K562 (cell line): Measurements from ENCODE around the gene SCN7A. TPM values are rescaled to one million over a fixed set of nuclear protein-coding genes. Genes with fewer than 3 reads are reported as not detected.

Experiments
- ATAC-seq: fragments of 200-7000 bp; cut with Tn5 transposase; 3 replicates; pipeline ENCODE4 v1.9.1; 2020; ENCODE audit warnings: moderate library complexity
- BruUV-seq: library from RNA; stranded (reverse); fragments of 400-500 nt; replicated peaks from 2 replicates; lab custom pipeline; 2021; lab: Mats Ljungman, UMichigan
- CTCF ChIA-PET: fragments of 300-600 bp; formaldehyde crosslinking; extraction: SDS; loops from one replicate; lab custom pipeline; 2021; ENCODE audit warnings: low intra/inter-chr PET ratio; lab: Yijun Ruan, JAX
- POLR2A ChIA-PET: fragments of 300-600, 350-650 bp; sonication (Branson Sonifier 250); formaldehyde crosslinking; extraction: SDS; loops from one replicate; lab custom pipeline; 2021; ENCODE audit warnings: antibody characterized with exemption, inconsistent platforms; lab: Yijun Ruan, JAX
- DNase-seq, 4 experiments: peaks; one replicate each; pipeline versions ENCODE4 v3.0.0 to v3.0.0-alpha.2; 2011 to 2018; ENCODE audit warnings: low spot score in 3 of 4, mixed read lengths in 3 of 4; ENCODE audit errors: extremely low read depth in 1 of 4
- FAIRE-seq: peaks from 2 replicates; lab custom pipeline; 2011; peaks lifted over from hg19 to GRCh38; lab: Jason Lieb, UNC
- H2AFZ ChIP-seq: 2 replicates; pipeline ENCODE4 v1.6.0; 2011; ENCODE audit warnings: low read depth, low read length, control low read depth, inconsistent platforms
- H3K27ac ChIP-seq: fragments of 200-600 bp; 3 replicates; pipeline ENCODE4 v1.8.0; 2011; ENCODE audit warnings: low read depth, mild to moderate bottlenecking, control low read depth, inconsistent platforms, low read length, moderate library complexity, mixed read lengths; ENCODE audit errors: extremely low read depth
- H3K27me3 ChIP-seq, 2 experiments: fragments of 300-600 bp in 1 of 2; 2 replicates in 1 of 2; 3 replicates in 1 of 2; pipeline versions ENCODE4 v1.6.0 to v1.8.0; 2011; ENCODE audit warnings: inconsistent platforms in 2 of 2, low read length in 2 of 2, mild to moderate bottlenecking in 1 of 2, mixed read lengths in 1 of 2, moderate library complexity in 1 of 2; ENCODE audit not compliant: control insufficient read depth in 2 of 2, insufficient read depth in 2 of 2
- H3K36me3 ChIP-seq: fragments of 300-600 bp; 3 replicates; pipeline ENCODE4 v1.8.0; 2011; ENCODE audit warnings: mild to moderate bottlenecking, low read length, inconsistent platforms; ENCODE audit not compliant: control insufficient read depth, insufficient read depth
- H3K4me1 ChIP-seq, 2 experiments: fragments of 200-600 bp in 1 of 2; replicated peaks in 1 of 2; 2 replicates in 1 of 2; 3 replicates in 1 of 2; pipeline versions ENCODE4 v1.5.1 to v1.8.0; 2011; ENCODE audit warnings: inconsistent platforms in 2 of 2, low read length in 2 of 2, mild to moderate bottlenecking in 1 of 2, mixed read lengths in 1 of 2, moderate library complexity in 1 of 2; ENCODE audit not compliant: control insufficient read depth in 2 of 2, insufficient read depth in 2 of 2
- H3K4me2 ChIP-seq: 2 replicates; pipeline ENCODE4 v1.6.1; 2011; ENCODE audit warnings: low read length, control low read depth, inconsistent platforms, mixed read lengths; ENCODE audit not compliant: insufficient read depth
- H3K4me3 ChIP-seq: fragments of 200-600 bp; sonication (generic), shearing (Covaris generic); 2 replicates; pipeline ENCODE4 v1.5.1; 2016; ENCODE audit warnings: control low read depth, inconsistent platforms
- H3K79me2 ChIP-seq: fragments of 200-600 bp; 3 replicates; pipeline ENCODE4 v1.8.0; 2011; ENCODE audit warnings: low read length, inconsistent platforms; ENCODE audit not compliant: control insufficient read depth, insufficient read depth
- H3K9ac ChIP-seq, 2 experiments: 2 replicates each; pipeline versions ENCODE4 v1.6.0 to v1.6.1; 2011; ENCODE audit warnings: low read depth in 2 of 2, low read length in 2 of 2, control low read depth in 1 of 2, inconsistent platforms in 1 of 2, mild to moderate bottlenecking in 1 of 2, mixed read lengths in 1 of 2; ENCODE audit not compliant: insufficient read depth in 1 of 2
- H3K9me1 ChIP-seq: one replicate; pipeline ENCODE4 v1.6.0; 2011; ENCODE audit warnings: inconsistent platforms, mild to moderate bottlenecking, low read length, moderate library complexity; ENCODE audit not compliant: control insufficient read depth, insufficient read depth
- H3K9me3 ChIP-seq: replicated peaks from 2 replicates; pipeline ENCODE4 v1.5.1; 2011; ENCODE audit warnings: low read depth, low read length, inconsistent platforms; ENCODE audit not compliant: control insufficient read depth, insufficient read depth
- H4K20me1 ChIP-seq: replicated peaks from 2 replicates; pipeline ENCODE4 v1.6.1; 2011; ENCODE audit warnings: low read length, inconsistent platforms, mixed read lengths; ENCODE audit not compliant: control insufficient read depth, insufficient read depth
- PCBP2 ChIP-seq: fragments of 200-400 bp; formaldehyde crosslinking; IDR thresholded peaks from 2 replicates; pipeline ENCODE4 v1.6.1; 2018; ENCODE audit warnings: low read length, low read depth, mild to moderate bottlenecking, moderate library complexity; ENCODE audit not compliant: poor library complexity, severe bottlenecking
- RB1 ChIP-seq: fragments of 450-650 bp; IDR thresholded peaks from 2 replicates; pipeline ENCODE4 v1.6.1; 2017; ENCODE audit warnings: low read depth, mild to moderate bottlenecking
- ZNF217 ChIP-seq: sonication (generic); formaldehyde crosslinking; IDR thresholded peaks from 2 replicates; pipeline ENCODE4 v1.8.0; 2022; ENCODE audit warnings: mild to moderate bottlenecking, missing genetic modification reagents
- WGBS: fragments of 100-300 bp; shearing (Covaris generic); methylation state at CpG from one replicate; pipeline ENCODE4 v1.1.6; 2016; ENCODE audit warnings: low coverage, mixed read lengths; ENCODE audit not compliant: insufficient coverage; ENCODE audit errors: missing lambda C conversion rate; 5-methylcytosine and 5-hydroxymethylcytosine counted together
- in situ Hi-C: fragments of 300-500 bp; cut with MboI; formaldehyde crosslinking; loops from 4 replicates; pipeline ENCODE4 v1.15.0; 2018; ENCODE audit warnings: inconsistent platforms, mixed read lengths
- intact Hi-C: fragments of 100-400 bp; cut with micrococcal nuclease; formaldehyde crosslinking; loops from 2 replicates; pipeline ENCODE4 v1.14.2; 2022
- polyA plus RNA-seq, 8 experiments: library from polyadenylated mRNA; depleted of rRNA in 4 of 8; stranded (reverse) in 5 of 8; unstranded in 3 of 8; fragments of >200 nt; fragmentation: Nextera tagmentation in 2 of 8; fragmentation: Illumina TruSeq in 1 of 8; extraction: Ambion mirVana in 2 of 8; extraction: Trizol in 1 of 8; gene quantifications; 2 replicates each; pipeline versions ENCODE4 v1.2.1 to v1.2.3, GENCODE V29; 2011 to 2014; ENCODE audit warnings: inconsistent platforms in 1 of 8, missing spikeins in 1 of 8
- total RNA-seq, 7 experiments: library from RNA; depleted of rRNA in 6 of 7; stranded (reverse); fragments of >200 nt in 6 of 7; fragmentation: Illumina TruSeq in 2 of 7; extraction: Trizol in 2 of 7; gene quantifications; 2 replicates each; pipeline versions ENCODE4 v1.2.1 to v1.2.3, GENCODE V29; 2011 to 2021; ENCODE audit warnings: low replicate concordance in 1 of 7
- TF ChIP-seq, protein P1 (sequence below): fragments of 450-650 bp; formaldehyde crosslinking; IDR thresholded peaks from 2 replicates; pipeline ENCODE4 v1.4.0; 2020; ENCODE audit warnings: mild to moderate bottlenecking, moderate library complexity
- TF ChIP-seq, protein P2 (sequence below): sonication (generic); IDR thresholded peaks from 2 replicates; pipeline ENCODE4 v1.6.1; 2016
- TF ChIP-seq, protein P3 (sequence below): fragments of 450-650 bp; IDR thresholded peaks from 2 replicates; pipeline ENCODE4 v1.6.1; 2017; ENCODE audit warnings: antibody characterized with exemption

Gene SCN7A
- total and polyA plus RNA-seq, 9 of the 15 experiments (the other 6 are each of a cell fraction or from before 2014, with no cell fraction given), result under 0.01 to 0.05 (median 0.03) TPM; not detected in 3

DNA sequence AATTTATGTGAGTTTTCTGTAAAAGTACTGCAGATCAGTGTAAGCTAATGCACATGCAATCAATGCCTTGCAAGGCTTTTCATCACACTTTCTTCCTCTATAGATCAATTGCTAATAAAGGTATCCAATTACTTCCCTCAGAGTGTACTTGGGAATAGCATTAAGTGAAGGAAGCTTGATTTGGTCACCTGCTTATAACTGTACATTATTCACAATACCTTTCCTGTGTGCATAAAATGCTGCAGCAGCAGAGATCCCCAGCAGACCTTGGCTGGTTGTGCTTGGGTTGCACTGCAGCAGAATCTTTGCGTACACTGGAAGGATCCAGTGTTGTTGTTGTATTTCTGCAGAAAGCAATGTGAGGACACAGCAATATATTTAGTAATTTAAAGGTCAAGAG is 99.8 kb downstream of the SCN7A start:
- H3K9me3 ChIP-seq, result no peaks in the 10 kb centered on the region
- no peaks in the 10 kb centered on the region for H3K36me3 ChIP-seq
- no peak overlapping the region for H3K27ac ChIP-seq
- no peaks in the 10 kb centered on the region for H4K20me1 ChIP-seq
- CTCF ChIA-PET, result no interaction called here
- no peak overlapping the region for H3K4me2 ChIP-seq
- TF ChIP-seq, protein P1, sequence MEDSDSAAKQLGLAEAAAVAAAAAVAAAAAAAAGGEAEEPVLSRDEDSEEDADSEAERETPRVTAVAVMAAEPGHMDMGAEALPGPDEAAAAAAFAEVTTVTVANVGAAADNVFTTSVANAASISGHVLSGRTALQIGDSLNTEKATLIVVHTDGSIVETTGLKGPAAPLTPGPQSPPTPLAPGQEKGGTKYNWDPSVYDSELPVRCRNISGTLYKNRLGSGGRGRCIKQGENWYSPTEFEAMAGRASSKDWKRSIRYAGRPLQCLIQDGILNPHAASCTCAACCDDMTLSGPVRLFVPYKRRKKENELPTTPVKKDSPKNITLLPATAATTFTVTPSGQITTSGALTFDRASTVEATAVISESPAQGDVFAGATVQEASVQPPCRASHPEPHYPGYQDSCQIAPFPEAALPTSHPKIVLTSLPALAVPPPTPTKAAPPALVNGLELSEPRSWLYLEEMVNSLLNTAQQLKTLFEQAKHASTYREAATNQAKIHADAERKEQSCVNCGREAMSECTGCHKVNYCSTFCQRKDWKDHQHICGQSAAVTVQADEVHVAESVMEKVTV (CRISPR knock-in tag), result no peak
- TF ChIP-seq PCBP2 (no peak), RB1 (no peak), ZNF217 (CRISPR knock-in tag) (no peak)
- TF ChIP-seq, protein P2, sequence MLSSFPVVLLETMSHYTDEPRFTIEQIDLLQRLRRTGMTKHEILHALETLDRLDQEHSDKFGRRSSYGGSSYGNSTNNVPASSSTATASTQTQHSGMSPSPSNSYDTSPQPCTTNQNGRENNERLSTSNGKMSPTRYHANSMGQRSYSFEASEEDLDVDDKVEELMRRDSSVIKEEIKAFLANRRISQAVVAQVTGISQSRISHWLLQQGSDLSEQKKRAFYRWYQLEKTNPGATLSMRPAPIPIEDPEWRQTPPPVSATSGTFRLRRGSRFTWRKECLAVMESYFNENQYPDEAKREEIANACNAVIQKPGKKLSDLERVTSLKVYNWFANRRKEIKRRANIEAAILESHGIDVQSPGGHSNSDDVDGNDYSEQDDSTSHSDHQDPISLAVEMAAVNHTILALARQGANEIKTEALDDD, result no peak
- TF ChIP-seq, protein P3, sequence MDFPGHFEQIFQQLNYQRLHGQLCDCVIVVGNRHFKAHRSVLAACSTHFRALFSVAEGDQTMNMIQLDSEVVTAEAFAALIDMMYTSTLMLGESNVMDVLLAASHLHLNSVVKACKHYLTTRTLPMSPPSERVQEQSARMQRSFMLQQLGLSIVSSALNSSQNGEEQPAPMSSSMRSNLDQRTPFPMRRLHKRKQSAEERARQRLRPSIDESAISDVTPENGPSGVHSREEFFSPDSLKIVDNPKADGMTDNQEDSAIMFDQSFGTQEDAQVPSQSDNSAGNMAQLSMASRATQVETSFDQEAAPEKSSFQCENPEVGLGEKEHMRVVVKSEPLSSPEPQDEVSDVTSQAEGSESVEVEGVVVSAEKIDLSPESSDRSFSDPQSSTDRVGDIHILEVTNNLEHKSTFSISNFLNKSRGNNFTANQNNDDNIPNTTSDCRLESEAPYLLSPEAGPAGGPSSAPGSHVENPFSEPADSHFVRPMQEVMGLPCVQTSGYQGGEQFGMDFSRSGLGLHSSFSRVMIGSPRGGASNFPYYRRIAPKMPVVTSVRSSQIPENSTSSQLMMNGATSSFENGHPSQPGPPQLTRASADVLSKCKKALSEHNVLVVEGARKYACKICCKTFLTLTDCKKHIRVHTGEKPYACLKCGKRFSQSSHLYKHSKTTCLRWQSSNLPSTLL, result no peak
- FAIRE-seq (no peak), ATAC-seq (no peak), DNase-seq (no peak)
- WGBS, result 70% methylated on average over 1 of the region's 1 CpG
- intact Hi-C loops (no loop called here), in situ Hi-C loops (no loop called here)
- peak overlapping the region; percentile 15; the same call in 1 of the 2 replicates for H2AFZ ChIP-seq
- H3K79me2 ChIP-seq, result no peaks in the 10 kb centered on the region
- H3K4me3 ChIP-seq, result no peak overlapping the region
- peaks cover 0 to 10% of the 10 kb centered on the region in 2 experiments; a peak in 2 of 5 replicates for H3K4me1 ChIP-seq
- no TSS peak for BruUV-seq
- no peak overlapping the region for H3K9ac ChIP-seq
- H3K9me1 ChIP-seq, result no peaks in the 10 kb centered on the region
- POLR2A ChIA-PET, result interaction anchor here (0.9 to 1.3 kb wide), 2 partner anchors 9 to 17 kb away, joined by 4 to 6 read pairs; no protein-coding TSS in a partner anchor
- H3K27me3 ChIP-seq, result no peaks in the 10 kb centered on the region
